Measurements from ENCODE around the gene C3orf62.
"Not testable (repeated sequence)": the region's sequence is repeated elsewhere in the genome, so short reads cannot be mapped to it uniquely, and the experiment has no call there.

The C3orf62 gene

GRCh38 chr3:49266410-49267095, 10.5 kb downstream of the C3orf62 start:
- no peak for DNase-seq

DNA sequence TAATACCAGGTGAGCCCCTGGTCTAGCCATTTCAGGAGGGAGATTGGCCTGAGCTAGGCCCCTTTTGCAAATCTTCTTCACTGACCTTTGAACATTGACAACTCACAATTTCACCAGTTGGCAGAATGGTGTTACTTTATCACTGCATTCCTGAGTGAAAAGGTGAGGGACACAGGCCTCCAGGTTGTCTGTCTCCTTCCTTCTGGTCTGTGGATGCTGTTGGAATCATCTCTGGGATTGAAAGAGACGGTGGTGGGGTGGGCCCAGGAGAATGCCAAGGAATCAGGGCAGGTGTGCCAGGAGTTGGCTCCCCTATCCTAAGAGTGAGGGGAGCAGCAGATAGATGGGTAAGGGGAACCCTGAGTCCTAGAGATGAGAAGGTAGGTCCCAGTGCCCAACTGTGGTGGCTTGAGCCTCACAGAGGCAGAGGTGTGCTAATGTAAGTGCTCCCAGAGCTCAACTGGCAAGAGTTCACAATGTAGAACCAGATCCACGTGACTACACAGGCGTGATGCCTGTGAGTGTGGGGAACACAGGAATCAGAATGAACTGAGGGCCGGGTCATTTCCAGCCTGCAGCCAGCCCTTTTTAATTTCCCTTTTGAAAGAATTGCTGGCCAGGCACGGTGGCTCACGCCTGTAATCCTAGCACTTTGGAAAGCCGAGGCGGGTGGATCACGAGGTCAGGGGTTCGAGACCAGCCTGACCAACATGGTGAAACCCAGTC, 11.2 kb downstream of the C3orf62 start:
- no peak for DNase-seq

DNA sequence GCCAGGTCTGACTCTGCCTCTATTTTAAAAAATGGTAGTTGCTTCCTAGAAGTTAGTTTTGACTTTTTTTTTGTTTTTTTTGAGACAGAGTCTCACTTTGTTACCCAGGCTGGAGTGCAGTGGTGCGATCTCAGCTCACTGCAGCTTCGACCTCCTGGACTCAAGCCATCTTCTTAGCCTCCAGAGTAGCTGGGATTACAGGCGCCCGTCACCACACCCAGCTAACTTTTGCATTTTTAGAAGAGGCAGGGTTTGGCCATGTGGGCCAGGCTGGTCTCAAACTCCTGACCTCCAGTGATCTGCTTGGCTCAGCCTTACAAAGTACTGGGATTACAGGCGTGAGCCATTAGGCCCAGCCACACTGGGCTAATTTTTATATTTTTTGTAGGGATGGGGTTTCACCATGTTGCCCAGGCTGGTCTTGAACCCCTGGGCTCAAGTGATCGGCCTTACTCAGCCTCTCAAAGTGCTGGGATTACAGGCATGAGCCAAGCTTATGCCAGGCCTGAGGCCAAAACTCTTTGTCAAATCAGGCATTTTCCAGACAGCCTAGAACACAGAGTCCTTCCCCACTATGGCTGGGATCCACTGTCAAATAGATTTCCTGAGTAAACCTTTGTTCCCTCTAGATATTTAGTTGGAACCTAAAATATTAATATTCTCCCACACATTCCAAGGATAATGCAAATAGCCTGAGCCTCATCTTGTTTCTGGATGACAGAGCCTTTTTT, 13.7 kb downstream of the C3orf62 start:
- DNase-seq: no peak

GRCh38 chr3:49260806-49261324, 16.2 kb downstream of the C3orf62 start:
- no peak for DNase-seq

GRCh38 chr3:49257187-49257586, 19.8 kb downstream of the C3orf62 start:
- DNase-seq: no peak

DNA sequence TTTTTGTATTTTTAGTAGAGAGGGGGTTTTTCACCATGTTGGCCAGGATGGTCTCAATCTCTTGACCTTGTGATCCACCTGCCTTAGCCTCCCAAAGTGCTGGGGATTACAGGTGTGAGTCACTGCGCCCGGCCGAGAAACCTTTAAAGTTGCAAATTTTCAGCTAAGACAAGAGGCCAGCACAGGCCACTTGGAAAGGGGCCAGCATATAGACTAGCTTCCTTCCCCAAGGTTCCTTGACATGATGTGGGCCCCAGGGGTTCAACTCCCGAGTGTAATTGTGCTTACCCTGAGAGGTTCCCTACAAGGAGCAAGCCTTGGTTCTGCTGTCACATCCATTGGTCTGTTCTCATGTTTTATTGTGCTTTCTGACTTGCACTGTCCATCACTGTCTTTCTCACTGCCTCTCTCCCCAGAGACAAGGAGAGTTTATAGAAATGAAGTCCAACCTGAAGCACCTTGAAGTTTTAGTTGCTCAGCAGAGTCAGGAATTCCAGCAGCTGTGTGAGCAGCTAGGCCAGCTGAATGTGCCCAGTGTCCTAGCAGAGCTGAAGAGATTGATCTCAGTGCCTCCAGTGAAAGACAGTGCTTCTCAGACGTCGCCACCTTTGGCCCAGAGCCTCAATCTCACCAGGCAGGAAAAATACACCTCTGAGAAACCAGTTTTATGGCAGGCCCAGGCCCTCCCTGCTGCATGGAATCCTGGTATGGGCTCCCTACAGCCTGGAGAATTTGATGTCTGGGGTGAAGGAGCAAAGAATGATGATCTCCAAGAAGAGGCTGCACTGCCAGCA, 21.1 kb downstream of the C3orf62 start:
- no peak for DNase-seq

DNA sequence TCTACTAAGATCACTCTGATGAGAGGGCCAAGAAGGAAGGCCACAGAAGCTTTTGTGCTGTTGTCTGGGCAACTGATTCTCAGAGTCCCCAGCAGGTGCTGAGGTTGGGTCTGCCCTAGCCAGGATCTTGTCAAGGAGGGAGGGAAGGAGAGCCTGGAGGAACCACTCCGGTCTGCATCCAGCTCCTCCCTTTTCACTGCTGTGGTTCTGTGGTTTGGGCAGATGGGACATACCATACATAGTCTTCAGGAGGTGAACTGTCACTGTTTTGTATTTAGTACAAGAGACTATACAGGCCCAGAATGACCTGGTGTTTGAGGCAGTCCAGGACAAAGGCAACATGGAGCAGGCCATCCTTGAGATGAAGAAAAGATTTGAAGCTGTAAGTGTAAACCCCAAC, 21.9 kb downstream of the C3orf62 start:
- DNase-seq: no peak

DNA sequence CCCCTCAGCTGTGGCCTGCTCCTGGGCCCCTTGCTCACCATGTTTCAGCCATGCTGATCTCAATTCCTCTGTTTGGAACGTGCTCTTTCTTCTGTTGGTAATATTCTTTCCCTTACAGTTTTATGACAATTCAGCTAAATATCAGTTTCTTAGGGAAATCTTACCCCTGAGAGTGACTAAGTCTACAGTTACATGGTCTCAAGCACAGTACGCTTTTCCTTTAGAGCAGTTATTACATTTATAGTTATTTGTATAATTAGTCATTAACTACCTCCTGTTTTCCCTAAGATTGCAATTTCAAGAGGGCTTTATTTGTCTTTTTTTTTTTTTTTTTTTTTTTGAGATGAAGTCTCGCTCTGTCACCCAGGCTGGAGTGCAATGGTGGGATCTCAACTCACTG, 23.5 kb downstream of the C3orf62 start:
- DNase-seq: no peak

DNA sequence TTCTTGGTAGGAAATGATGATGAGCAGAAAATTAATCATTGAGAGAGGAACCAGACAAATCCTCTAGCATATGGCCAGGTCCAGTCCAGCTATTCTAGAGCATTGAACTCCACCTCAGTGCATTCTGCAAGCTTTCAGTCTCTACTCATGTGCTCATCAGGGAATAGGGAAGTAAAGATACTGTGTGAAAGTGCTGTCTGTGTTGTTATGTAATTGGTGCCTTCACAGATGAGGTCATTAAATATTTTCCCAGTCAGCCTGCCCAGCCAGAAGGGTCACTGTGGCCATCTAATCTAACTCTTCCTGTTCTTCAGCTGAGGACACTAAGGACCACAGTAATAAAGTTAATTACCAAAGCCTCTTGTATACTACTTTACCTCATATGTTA, 28.2 kb downstream of the C3orf62 start:
- no peak for DNase-seq

DNA sequence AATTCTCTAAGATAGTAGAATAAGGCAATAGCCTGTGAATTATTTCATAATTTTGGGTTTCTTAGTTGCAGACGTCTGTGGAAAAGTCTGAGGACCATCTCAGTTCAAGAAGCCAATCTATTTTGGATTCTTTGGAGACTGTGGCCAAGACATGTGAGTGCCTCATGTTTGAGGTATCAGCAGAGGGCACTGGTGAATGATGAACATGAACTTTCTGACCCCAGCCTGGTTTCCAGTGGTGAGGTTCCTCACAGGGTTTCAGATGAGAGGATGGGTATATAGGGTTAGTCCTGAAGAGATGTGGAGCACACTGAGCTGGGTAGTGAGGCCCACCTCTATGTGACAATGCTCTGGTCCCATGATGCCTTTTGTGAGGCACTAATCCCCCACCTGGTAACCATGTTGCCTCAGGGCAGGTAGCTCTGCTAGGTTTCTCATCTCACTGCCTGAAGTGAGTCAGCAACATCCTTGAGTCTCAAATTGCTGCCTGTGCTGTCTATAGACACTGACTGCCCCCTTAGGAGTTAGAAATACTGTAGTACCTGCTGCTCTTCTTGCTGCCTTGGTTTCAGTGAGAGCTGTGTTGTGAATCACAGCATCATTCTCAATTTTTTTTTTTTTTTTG, 32.3 kb downstream of the C3orf62 start:
- no peak for DNase-seq

- not testable (repeated sequence) for DNase-seq
Observed at GRCh38 chr3:49240091-49240490, 36.9 kb downstream of the C3orf62 start.

DNA sequence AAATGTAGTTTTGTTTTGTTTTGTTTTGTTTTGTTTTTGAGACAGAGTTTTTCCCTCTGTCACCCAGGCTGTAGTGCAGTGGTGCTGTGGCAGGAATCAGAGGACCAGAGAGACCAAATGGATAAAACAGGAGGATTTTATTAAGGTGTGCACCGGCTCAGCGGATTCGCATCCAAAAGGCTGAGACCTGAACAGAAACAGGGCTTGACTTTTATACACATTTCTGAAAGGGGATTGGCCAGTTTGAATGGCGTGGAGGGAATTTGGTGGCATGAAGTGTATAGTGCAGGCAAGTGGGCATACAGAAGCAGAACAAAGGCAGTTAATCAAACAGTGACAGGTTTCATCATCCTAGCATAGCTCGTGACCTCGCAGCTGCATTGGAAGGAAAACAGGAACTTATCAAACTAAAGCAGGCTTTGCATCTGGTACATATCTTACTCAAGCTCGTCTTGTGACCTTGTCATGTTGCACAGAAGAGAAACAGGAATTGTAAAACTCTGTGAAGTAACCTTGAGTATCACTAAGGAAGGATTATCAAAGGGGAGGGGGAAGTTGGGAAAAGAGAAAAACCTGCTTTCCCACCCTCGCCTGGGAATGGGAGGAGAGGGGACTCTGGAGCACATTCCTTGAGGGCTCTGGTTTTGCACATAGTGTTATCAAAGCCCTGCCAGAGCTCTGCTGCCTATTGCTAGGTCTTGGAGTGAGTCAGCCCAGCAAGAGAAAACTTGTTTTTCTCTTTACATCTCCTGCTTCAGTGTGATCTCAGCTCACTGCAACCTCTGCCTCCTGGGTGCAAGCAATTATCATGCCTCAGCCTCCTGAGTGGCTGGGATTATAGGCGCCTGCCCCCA, 38.5 kb downstream of the C3orf62 start:
- DNase-seq: no peak

DNA sequence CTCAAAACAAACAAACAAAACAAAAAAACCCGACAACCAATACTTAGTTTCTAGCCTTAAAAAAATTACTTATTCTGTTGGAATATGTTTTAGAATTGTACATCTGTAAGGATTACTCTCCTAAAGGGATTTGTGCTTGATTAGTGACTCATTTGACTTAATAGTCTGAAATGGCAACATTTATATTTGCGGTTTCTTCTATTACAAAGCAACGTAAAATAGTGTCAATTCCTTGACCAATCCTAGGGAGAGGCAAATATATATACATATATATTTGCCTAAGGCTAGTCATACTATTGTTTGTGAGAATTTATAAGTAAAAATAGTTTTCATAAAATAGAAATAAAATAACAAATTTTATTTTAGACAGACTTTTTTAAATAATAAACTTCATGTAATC, 39.7 kb downstream of the C3orf62 start:
- no peak for DNase-seq

DNA sequence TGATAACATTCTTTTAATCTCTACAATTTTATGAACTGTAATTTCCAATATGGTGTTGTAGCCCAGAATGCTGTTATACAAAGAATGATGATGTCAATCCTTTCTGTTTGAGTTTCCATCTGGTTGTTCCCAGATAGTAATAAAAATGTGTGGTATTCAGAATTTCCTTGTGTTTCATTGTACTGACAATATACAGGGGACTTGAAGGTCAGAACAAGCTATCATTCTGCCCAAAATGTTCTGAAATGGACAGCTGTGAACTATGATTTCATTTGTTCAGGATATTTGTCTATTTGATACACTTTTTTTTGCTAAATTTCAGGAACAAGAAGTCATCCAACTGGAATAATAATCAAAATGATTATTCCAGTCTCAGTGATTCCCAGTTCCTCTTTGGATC, 40.8 kb downstream of the C3orf62 start:
- no peak for DNase-seq

DNA sequence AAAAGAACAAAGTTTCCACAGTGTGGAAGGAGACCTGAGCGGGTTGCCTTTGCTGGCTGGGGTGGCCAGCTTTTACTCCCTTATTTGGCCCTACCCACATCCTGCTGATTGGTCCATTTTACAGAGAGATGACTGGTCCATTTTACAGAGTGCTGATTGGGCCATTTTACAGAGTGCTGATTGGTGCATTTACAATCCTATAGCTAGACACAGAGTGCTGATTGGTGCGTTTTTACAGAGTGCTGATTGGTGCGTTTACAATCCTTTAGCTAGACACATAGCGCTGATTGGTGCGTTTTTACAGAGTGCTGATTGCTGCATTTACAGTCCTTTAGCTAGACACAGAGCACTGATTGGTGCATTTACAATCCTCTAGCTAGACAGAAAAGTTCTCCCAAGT, 48.2 kb downstream of the C3orf62 start:
- DNase-seq: not testable (repeated sequence)

DNA sequence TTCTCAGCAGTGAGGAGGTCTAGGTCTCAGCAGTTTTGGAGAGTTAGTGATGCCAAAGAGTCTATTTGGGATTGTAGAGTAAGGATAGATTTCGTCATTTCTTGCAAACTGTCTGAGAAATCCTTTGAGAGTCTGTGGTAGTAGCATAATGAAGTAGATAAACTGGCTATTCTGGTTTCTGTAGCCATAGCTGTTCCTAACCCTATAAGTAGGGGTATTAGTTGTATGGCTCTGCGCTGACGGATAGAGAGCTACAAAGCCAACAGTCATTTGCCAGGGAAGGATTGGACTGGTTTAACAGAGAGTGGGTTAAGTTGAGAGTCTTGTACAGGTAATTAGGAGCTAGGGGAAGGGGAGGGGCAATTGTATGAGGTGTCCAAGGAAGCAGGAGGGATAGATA, 55.0 kb downstream of the C3orf62 start:
- DNase-seq: no peak

GRCh38 chr3:49220985-49221563, 56.0 kb downstream of the C3orf62 start:
- not testable (repeated sequence) for DNase-seq

- no peak for DNase-seq
Observed at GRCh38 chr3:49219132-49219531, 57.9 kb downstream of the C3orf62 start.
